Measurements from ENCODE around the gene AKIRIN2. TPM values are rescaled to one million over a fixed set of nuclear protein-coding genes. Genes with fewer than 3 reads are reported as not detected.
A peak's percentile ranks its signal among the peaks of the same experiment; 100 is the strongest.

Gene AKIRIN2
- total and polyA plus RNA-seq, 2 of the 13 experiments (the other 11 are each of a cell fraction or from before 2014, with no cell fraction given), result 15.6 to 23.4 TPM

- TF ChIP-seq ZNF230 (CRISPR knock-in tag; IDR thresholded peaks at IDR 0.05) (no peak), IKZF1 (IDR thresholded peaks at IDR 0.05) (no peak), BRD4 (CRISPR knock-in tag; IDR thresholded peaks at IDR 0.05) (peak; percentile 59; the same call in 1 of the 2 replicates), PHF20 (CRISPR knock-in tag; IDR thresholded peaks at IDR 0.05) (no peak), NR0B2 (CRISPR knock-in tag; IDR thresholded peaks at IDR 0.05) (no peak), ZNF224 (CRISPR knock-in tag; IDR thresholded peaks at IDR 0.05) (no peak), ZNF101 (CRISPR knock-in tag; IDR thresholded peaks at IDR 0.05; ENCODE audit: borderline replicate concordance, low read depth) (no peak), ZBTB25 (CRISPR knock-in tag; IDR thresholded peaks at IDR 0.05) (peak; percentile 98), U2AF1 (optimal IDR thresholded peaks at IDR 0.05; ENCODE audit: low read depth, low read length) (no peak), ZNF468 (CRISPR knock-in tag; IDR thresholded peaks at IDR 0.05) (no peak), ONECUT2 (CRISPR knock-in tag; IDR thresholded peaks at IDR 0.05) (0 out of 2 replicates have a peak, but pooled peaks have one; percentile 13), ZNF580 (CRISPR knock-in tag; IDR thresholded peaks at IDR 0.05; ENCODE audit: borderline replicate concordance, low read depth) (peak; percentile 82; the same call in 1 of the 2 replicates), MTA1 (CRISPR knock-in tag; IDR thresholded peaks at IDR 0.05; ENCODE audit: borderline replicate concordance) (peak; percentile 43; the same call in 1 of the 2 replicates), GMEB1 (CRISPR knock-in tag; IDR thresholded peaks at IDR 0.05; ENCODE audit: borderline replicate concordance) (peak; percentile 63; the same call in 1 of the 2 replicates), ZNF678 (CRISPR knock-in tag; IDR thresholded peaks at IDR 0.05) (no peak), STAT6 (CRISPR knock-in tag; IDR thresholded peaks at IDR 0.05; ENCODE audit: borderline replicate concordance) (peak; percentile 95), PCBP2 (optimal IDR thresholded peaks at IDR 0.05; ENCODE audit: low read depth, low read length, poor library complexity, severe bottlenecking) (no peak), ZNF546 (CRISPR knock-in tag; conservative IDR thresholded peaks at IDR 0.05) (no peak), ZBTB37 (CRISPR knock-in tag; IDR thresholded peaks at IDR 0.05) (peak; percentile 72), ZNF883 (CRISPR knock-in tag; IDR thresholded peaks at IDR 0.05; ENCODE audit: not compliant biosample characterization) (no peak), ZNF10 (CRISPR knock-in tag; IDR thresholded peaks at IDR 0.05; ENCODE audit: borderline replicate concordance, low read depth) (no peak), GZF1 (CRISPR knock-in tag; IDR thresholded peaks at IDR 0.05) (no peak), CEBPB (IDR thresholded peaks at IDR 0.05; ENCODE audit: borderline replicate concordance, low read depth, low read length) (peak; percentile 100)
These were observed 30.4 kb downstream of the AKIRIN2 start (continued) for GRCh38 chr6:87671555-87672029.
